SU-DHL-6 (cell line): Measurements from ENCODE around the gene SLC9A5.

Source experiments
- H2AFZ ChIP-seq: fragments of 200-600 bp; sonication (generic); 2 replicates; pipeline ENCODE4 v1.6.1; 2014; ENCODE audit warnings: low read depth, mild to moderate bottlenecking, moderate library complexity, mixed read lengths, antibody characterized with exemption, low read length; ENCODE audit not compliant: severe bottlenecking
- H3F3A ChIP-seq: fragments of 200-600 bp; shearing (Covaris generic); 2 replicates; pipeline ENCODE4 v1.6.0; 2016; ENCODE audit warnings: antibody characterized with exemption, mild to moderate bottlenecking; ENCODE audit not compliant: insufficient read depth
- H3K27ac ChIP-seq: fragments of 200-600 bp; sonication (generic); 2 replicates; pipeline ENCODE4 v1.5.1; 2016; ENCODE audit warnings: low read depth, mild to moderate bottlenecking, low read length, moderate library complexity, mixed read lengths
- H3K27me3 ChIP-seq: fragments of 200-600 bp; sonication (generic), shearing (Covaris generic); 2 replicates; pipeline ENCODE4 v1.6.0; 2014; ENCODE audit warnings: mild to moderate bottlenecking, low read length
- H3K36me3 ChIP-seq: fragments of 200-600 bp; sonication (generic); 2 replicates; pipeline ENCODE4 v1.6.1; 2014; ENCODE audit warnings: mild to moderate bottlenecking, low read length, mixed read lengths
- H3K4me2 ChIP-seq: fragments of 300-600, 200-600 bp; shearing (Covaris generic), sonication (generic); 2 replicates; pipeline ENCODE4 v1.6.0; 2014; ENCODE audit warnings: low read length, low read depth, mild to moderate bottlenecking; ENCODE audit not compliant: poor library complexity, severe bottlenecking
- H3K4me3 ChIP-seq: fragments of 200-600 bp; sonication (generic); 2 replicates; pipeline ENCODE4 v1.5.1; 2014; ENCODE audit warnings: antibody characterized with exemption, low read length, mild to moderate bottlenecking, mixed read lengths; ENCODE audit not compliant: insufficient read depth, poor library complexity, severe bottlenecking
- H3K79me2 ChIP-seq: fragments of 200-600 bp; sonication (generic); 2 replicates; pipeline ENCODE4 v1.6.1; 2014; ENCODE audit warnings: mild to moderate bottlenecking, low read length, moderate library complexity; ENCODE audit not compliant: insufficient read depth
- H3K9ac ChIP-seq: fragments of 200-600 bp; sonication (generic); 2 replicates; pipeline ENCODE4 v1.7.0; 2014; ENCODE audit warnings: mild to moderate bottlenecking, low read length
- H3K9me2 ChIP-seq: fragments of 200-600 bp; sonication (generic); replicated peaks from 2 replicates; pipeline ENCODE4 v1.6.1; 2014; ENCODE audit warnings: low read length; ENCODE audit not compliant: insufficient read depth
- H3K9me3 ChIP-seq: fragments of 200-600 bp; sonication (generic); 2 replicates; pipeline ENCODE4 v1.6.1; 2014; ENCODE audit warnings: low read length, mixed read lengths; ENCODE audit not compliant: insufficient read depth
- H4K20me1 ChIP-seq: fragments of 200-600 bp; sonication (generic); 2 replicates; pipeline ENCODE4 v1.6.1; 2014; ENCODE audit warnings: low read depth, mild to moderate bottlenecking, antibody characterized with exemption, low read length, moderate library complexity, mixed read lengths
- CTCF ChIP-seq: fragments of 200-600 bp; sonication (generic); IDR thresholded peaks from one replicate; pipeline ENCODE4 v1.5.1; 2017; ENCODE audit warnings: antibody characterized with exemption, mild to moderate bottlenecking, low read length, moderate library complexity; ENCODE audit not compliant: insufficient read depth, poor library complexity, severe bottlenecking
- EZH2phosphoT487 ChIP-seq: fragments of 200-600 bp; sonication (generic), shearing (Covaris generic); conservative IDR thresholded peaks from 2 replicates; pipeline ENCODE4 v1.6.1; 2018; ENCODE audit warnings: mild to moderate bottlenecking, antibody characterized with exemption, low read length, moderate library complexity, mixed read lengths

The SLC9A5 gene

DNA sequence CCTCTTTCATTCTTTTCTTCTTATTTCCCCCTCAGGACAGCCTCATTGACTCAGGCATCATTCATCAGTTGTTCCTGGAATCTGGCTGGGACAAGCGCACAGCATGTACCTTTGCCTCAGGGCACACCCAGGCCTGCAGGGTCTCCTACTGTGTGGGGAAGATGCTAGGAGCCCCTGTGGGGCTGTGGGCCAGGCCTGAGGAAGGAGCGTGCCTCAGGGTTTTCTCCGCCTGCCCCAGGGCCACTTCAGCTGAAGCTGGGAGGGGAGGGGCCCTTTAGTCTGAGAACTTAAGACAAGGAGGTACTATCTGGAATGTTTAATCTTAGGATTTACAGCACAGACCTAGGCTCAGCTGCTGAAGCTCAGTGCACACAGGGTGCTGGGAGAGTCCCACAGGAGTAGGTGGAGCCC is 41.9 kb upstream of the SLC9A5 start:
- Histone ChIP-seq H3K9ac (no peak overlapping the region), H3K4me2 (no peak overlapping the region), H3K36me3 (no peaks in the 10 kb centered on the region), H3F3A (no peaks in the 10 kb centered on the region), H3K27me3 (no peaks in the 10 kb centered on the region), H3K27ac (no peak overlapping the region), H3K9me2 (no peaks in the 10 kb centered on the region), H3K79me2 (no peaks in the 10 kb centered on the region), H2AFZ (no peak overlapping the region), H4K20me1 (no peaks in the 10 kb centered on the region), H3K4me3 (no peak overlapping the region), H3K9me3 (no peaks in the 10 kb centered on the region)
- TF ChIP-seq EZH2phosphoT487 (no peak), CTCF (no peak)

DNA sequence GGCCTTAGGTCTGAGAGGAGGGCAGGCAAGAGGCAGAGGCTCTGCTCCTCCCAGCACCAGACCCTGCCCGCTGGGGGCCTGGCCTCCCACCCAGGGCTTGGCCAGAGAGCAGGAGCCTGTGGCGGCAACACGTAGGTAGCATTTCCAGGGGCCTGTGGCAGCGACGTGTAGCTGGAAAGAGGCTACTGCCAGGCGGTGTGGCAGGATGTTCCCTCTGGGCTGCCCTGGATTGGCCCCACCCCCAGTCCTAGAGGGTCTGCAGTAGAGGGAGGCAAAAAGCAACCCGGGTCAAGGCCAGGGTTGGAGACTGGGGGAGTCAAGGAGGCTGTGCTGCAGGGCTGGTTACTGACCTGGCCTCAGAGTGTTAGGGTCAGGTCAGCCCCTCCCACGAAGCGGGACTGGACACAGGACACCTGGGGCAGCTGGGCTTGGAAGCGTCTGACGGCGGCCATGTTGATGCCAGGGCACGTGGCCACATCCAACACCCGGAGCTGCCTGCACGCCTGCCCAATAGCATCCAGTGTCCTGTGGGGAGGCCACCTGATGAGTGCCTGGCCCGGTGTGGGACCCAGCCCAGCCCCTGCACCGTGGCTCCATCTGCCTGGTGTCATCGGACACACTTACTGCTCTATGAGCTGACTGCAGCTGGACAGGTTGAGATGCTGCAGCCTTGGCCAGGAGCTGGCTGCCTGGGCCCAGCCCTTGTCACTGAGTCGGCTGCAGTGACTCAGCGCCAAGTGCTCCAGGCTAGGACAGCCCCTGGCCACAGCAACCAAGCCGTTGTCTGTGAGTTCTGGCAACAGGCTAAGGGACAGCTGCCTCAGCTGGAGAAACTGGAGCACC is 41.3 kb upstream of the SLC9A5 start:
- Histone ChIP-seq H3K4me3 (no peak overlapping the region), H3F3A (no peaks in the 10 kb centered on the region), H3K9me2 (no peaks in the 10 kb centered on the region), H3K36me3 (no peaks in the 10 kb centered on the region), H3K9me3 (no peaks in the 10 kb centered on the region), H3K27ac (no peak overlapping the region), H3K79me2 (no peaks in the 10 kb centered on the region), H3K9ac (no peak overlapping the region), H3K4me2 (no peak overlapping the region), H3K27me3 (no peaks in the 10 kb centered on the region), H4K20me1 (no peaks in the 10 kb centered on the region), H2AFZ (no peak overlapping the region)
- TF ChIP-seq CTCF (no peak), EZH2phosphoT487 (no peak)

GRCh38 chr16:67208154-67208896 is 40.5 kb upstream of the SLC9A5 start:
- Histone ChIP-seq H3K27me3 (no peaks in the 10 kb centered on the region), H3K9me2 (no peaks in the 10 kb centered on the region), H4K20me1 (no peaks in the 10 kb centered on the region), H3K9me3 (no peaks in the 10 kb centered on the region), H3K4me2 (no peak overlapping the region), H3K4me3 (no peak overlapping the region), H3K9ac (no peak overlapping the region), H3K36me3 (no peaks in the 10 kb centered on the region), H3K79me2 (no peaks in the 10 kb centered on the region), H2AFZ (no peak overlapping the region), H3K27ac (no peak overlapping the region), H3F3A (no peaks in the 10 kb centered on the region)
- TF ChIP-seq CTCF (no peak), EZH2phosphoT487 (no peak)
